ENCODE measurements around the gene DDO. TPM values are rescaled to one million over a fixed set of nuclear protein-coding genes. Genes with fewer than 3 reads are reported as not detected.

Gene DDO
- total RNA-seq, 2 experiments from 2014 or later, result not detected

DNA sequence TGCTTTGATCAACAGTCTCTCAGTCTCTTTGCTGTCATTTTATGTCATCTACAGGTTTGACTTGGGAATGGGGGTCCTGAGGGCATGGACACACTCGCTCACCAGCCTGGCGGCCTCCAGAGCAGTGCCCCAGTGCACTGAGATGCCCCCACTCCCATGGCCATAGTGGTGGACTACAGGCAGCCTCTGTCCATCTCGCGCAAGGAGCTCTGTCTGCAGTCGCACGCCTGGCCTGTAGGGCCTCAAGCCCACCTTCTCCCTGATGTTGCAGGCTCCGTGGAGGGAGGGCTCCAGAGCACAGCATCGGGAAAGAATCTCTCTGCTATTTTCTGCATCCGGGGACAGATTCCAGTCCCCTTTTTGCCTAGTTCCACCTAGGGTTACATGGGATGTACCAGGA, 22.6 kb downstream of the DDO start:
- CTCF ChIA-PET, result interaction anchor here (1.1 to 5.4 kb wide), 4 partner anchors 9 to 354 kb away, joined by 4 to 51 read pairs (median 4); no protein-coding TSS in a partner anchor
- no peak overlapping the region for H3K4me3 Mint-ChIP-seq

GRCh38 chr6:110390404-110390803, 25.0 kb downstream of the DDO start:
- Mint-ChIP-seq H3K36me3 (ENCODE audit: low read depth) (no peaks in the 10 kb centered on the region), H3K4me3 (no peak overlapping the region), H3K9me3 (ENCODE audit: low read depth) (no peaks in the 10 kb centered on the region), H3K27ac (no peak overlapping the region), H3K27me3 (no peaks in the 10 kb centered on the region), H3K4me1 (peaks cover 19% of the 10 kb centered on the region)
- POLR2A ChIA-PET, result no interaction called here
- no peak for DNase-seq
- no peak for ATAC-seq
- CTCF ChIA-PET, result interaction anchor here (0.7 to 5.4 kb wide), 19 partner anchors 9 to 690 kb away, joined by 3 to 51 read pairs (median 4); partner anchors contain the start of gene CDC40
- intact Hi-C loops (cut with DNase I, micrococcal nuclease), result loop anchor here (1.0 to 10.0 kb wide), 6 partner anchors 211 to 864 kb away; partner anchors contain the start of gene WASF1 (in 1 of the 2)

More for the DNA sequence above, 22.6 kb downstream of the DDO start:
- H3K9me3 Mint-ChIP-seq (ENCODE audit: low read depth), result no peaks in the 10 kb centered on the region
- H3K4me1 Mint-ChIP-seq, result peaks cover 19% of the 10 kb centered on the region
- H3K36me3 Mint-ChIP-seq (ENCODE audit: low read depth), result no peaks in the 10 kb centered on the region
- no peaks in the 10 kb centered on the region for H3K27me3 Mint-ChIP-seq
- H3K27ac Mint-ChIP-seq, result no peak overlapping the region
- intact Hi-C loops (cut with DNase I, micrococcal nuclease), result loop anchor here (5.0 to 10.0 kb wide), 3 partner anchors 335 to 798 kb away; no protein-coding TSS in a partner anchor
- no peak for DNase-seq
- no peak for ATAC-seq
- POLR2A ChIA-PET, result no interaction called here

DNA sequence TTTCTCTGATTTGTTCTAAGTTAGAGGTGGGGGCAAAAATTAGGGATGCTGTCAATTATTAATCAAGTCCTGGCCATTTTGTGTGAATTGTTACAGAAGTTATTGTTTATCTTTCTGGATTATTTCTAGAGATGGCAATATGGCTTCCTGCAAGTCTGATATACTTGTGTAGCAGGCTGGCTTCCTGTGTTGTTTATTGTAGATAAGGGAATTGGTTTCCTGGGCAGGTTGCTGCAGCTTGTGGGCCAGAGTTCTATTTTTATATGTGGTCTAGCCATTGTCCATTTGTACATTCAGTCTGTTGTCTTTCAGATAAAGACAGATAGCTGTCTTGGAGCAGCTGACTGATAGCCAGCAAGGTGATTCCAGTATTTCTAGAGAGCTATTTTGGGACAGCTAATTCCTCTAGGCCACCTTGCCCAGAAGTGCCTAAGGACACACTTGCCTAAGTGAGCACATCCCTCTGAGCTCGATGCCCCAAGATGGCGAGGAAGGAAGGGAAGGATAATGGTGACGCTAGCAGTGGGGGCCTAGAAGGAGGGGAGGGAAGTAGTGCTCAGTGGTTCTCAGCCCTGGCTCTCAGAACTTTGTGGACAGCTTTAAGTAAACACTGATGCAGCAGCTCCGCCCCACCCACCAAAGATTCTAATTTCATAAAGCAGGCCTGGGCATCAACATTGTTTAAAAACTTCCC, 25.5 kb downstream of the DDO start:
- DNase-seq (no peak), ATAC-seq (no peak)
- Mint-ChIP-seq H3K27me3 (no peaks in the 10 kb centered on the region), H3K36me3 (ENCODE audit: low read depth) (no peaks in the 10 kb centered on the region), H3K4me1 (peaks cover 19% of the 10 kb centered on the region), H3K27ac (no peak overlapping the region), H3K4me3 (no peak overlapping the region), H3K9me3 (ENCODE audit: low read depth) (no peaks in the 10 kb centered on the region)
- ChIA-PET CTCF (interaction anchor here (0.7 to 5.4 kb wide), 21 partner anchors 9 to 870 kb away, joined by 3 to 51 read pairs (median 4); partner anchors contain the start of gene CDC40), POLR2A (no interaction called here)
- intact Hi-C loops (cut with DNase I, micrococcal nuclease), result loop anchor here (1.0 to 10.0 kb wide), 6 partner anchors 211 to 863 kb away; partner anchors contain the start of gene WASF1 (in 1 of the 2)

GRCh38 chr6:110387986-110388385, 27.4 kb downstream of the DDO start:
- ChIA-PET CTCF (no interaction called here), POLR2A (no interaction called here)
- Mint-ChIP-seq H3K27me3 (no peaks in the 10 kb centered on the region), H3K9me3 (ENCODE audit: low read depth) (no peaks in the 10 kb centered on the region), H3K27ac (no peak overlapping the region), H3K36me3 (ENCODE audit: low read depth) (no peaks in the 10 kb centered on the region), H3K4me3 (no peak overlapping the region), H3K4me1 (peaks cover 19% of the 10 kb centered on the region)
- intact Hi-C loops (cut with DNase I, micrococcal nuclease), result no loop called here
- no peak for DNase-seq
- no peak for ATAC-seq

DNA sequence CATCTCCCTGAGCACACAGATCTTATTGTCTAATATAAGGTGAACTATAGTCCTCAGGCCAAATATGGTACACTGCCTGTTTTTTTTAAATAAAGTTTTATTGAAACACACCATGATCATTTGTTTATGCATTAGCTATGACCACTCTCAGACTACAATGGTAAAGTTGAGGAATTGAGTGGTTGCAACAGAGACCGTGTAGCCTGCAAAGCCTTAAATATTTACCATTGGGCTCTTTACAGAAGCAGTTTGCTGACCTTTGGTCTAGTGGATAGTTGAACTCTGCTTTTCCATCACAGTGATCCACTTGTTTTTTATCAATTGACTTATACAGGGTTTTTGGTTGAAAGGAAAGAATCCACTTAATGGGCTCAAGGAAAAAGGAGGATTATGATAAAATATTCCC, 29.9 kb downstream of the DDO start:
- Mint-ChIP-seq H3K27me3 (no peaks in the 10 kb centered on the region), H3K9me3 (ENCODE audit: low read depth) (no peaks in the 10 kb centered on the region), H3K36me3 (ENCODE audit: low read depth) (no peaks in the 10 kb centered on the region), H3K27ac (no peak overlapping the region), H3K4me1 (peaks cover 16% of the 10 kb centered on the region), H3K4me3 (no peak overlapping the region)
- DNase-seq, result no peak
- ChIA-PET CTCF (interaction anchor here (1.1 kb wide), 2 partner anchors 47 to 681 kb away, joined by 3 read pairs; no protein-coding TSS in a partner anchor), POLR2A (interaction anchor here (0.6 kb wide), 1 partner anchor 642 kb away, joined by 3 read pairs; no protein-coding TSS in a partner anchor)
- ATAC-seq, result no peak
- intact Hi-C loops (cut with DNase I, micrococcal nuclease), result no loop called here

DNA sequence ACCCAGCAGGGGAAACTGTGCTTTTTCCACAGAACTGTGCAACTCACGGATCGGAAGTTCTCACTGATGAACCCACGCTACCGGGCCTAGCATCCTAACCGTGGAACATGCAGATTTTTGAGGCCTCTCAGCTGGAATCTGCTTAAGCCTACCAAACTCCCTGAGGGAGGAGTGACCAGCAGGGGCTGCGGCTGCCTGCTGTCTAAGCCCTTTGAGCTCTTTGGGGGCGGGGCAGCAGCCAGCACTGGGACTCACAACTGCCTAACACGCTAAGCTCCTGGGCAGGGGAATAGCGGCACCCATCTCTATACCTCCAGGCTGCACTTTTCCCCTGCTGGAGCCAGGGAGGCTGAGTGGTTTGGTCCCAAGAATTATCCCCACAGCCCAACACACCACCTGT, 36.8 kb downstream of the DDO start:
- no peaks in the 10 kb centered on the region for H3K36me3 Mint-ChIP-seq (ENCODE audit: low read depth)
- peaks cover 2% of the 10 kb centered on the region for H3K27me3 Mint-ChIP-seq
- no peak overlapping the region for H3K4me3 Mint-ChIP-seq
- H3K9me3 Mint-ChIP-seq (ENCODE audit: low read depth), result no peaks in the 10 kb centered on the region
- intact Hi-C loops (cut with DNase I, micrococcal nuclease), result no loop called here
- POLR2A ChIA-PET, result no interaction called here
- DNase-seq (no peak), ATAC-seq (no peak)
- H3K4me1 Mint-ChIP-seq, result no peaks in the 10 kb centered on the region
- CTCF ChIA-PET, result interaction anchor here (0.6 kb wide), 1 partner anchor 331 kb away, joined by 3 read pairs; no protein-coding TSS in a partner anchor
- no peak overlapping the region for H3K27ac Mint-ChIP-seq

GRCh38 chr6:110369066-110369465, 46.3 kb downstream of the DDO start:
- POLR2A ChIA-PET, result no interaction called here
- intact Hi-C loops (cut with DNase I, micrococcal nuclease), result no loop called here

GRCh38 chr6:110368284-110368683, 47.1 kb downstream of the DDO start:
- Mint-ChIP-seq H3K36me3 (ENCODE audit: low read depth) (no peaks in the 10 kb centered on the region), H3K9me3 (ENCODE audit: low read depth) (no peaks in the 10 kb centered on the region), H3K4me1 (peaks cover 19% of the 10 kb centered on the region), H3K4me3 (no peak overlapping the region), H3K27ac (no peak overlapping the region), H3K27me3 (peaks cover 2% of the 10 kb centered on the region)
- DNase-seq (no peak), ATAC-seq (no peak)
- ChIA-PET CTCF (interaction anchor here (1.9 kb wide), 1 partner anchor 21 kb away, joined by 6 read pairs; no protein-coding TSS in a partner anchor), POLR2A (no interaction called here)
- intact Hi-C loops (cut with DNase I, micrococcal nuclease), result no loop called here

More at GRCh38 chr6:110369066-110369465, 46.3 kb downstream of the DDO start:
- no peak overlapping the region for H3K4me3 Mint-ChIP-seq
- peaks cover 19% of the 10 kb centered on the region for H3K4me1 Mint-ChIP-seq
- peaks cover 2% of the 10 kb centered on the region for H3K27me3 Mint-ChIP-seq
- DNase-seq (no peak), ATAC-seq (no peak)
- no peak overlapping the region for H3K27ac Mint-ChIP-seq
- CTCF ChIA-PET, result interaction anchor here (0.7 kb wide), 1 partner anchor 678 kb away, joined by 4 read pairs; no protein-coding TSS in a partner anchor
- no peaks in the 10 kb centered on the region for H3K9me3 Mint-ChIP-seq (ENCODE audit: low read depth)
- H3K36me3 Mint-ChIP-seq (ENCODE audit: low read depth), result no peaks in the 10 kb centered on the region

DNA sequence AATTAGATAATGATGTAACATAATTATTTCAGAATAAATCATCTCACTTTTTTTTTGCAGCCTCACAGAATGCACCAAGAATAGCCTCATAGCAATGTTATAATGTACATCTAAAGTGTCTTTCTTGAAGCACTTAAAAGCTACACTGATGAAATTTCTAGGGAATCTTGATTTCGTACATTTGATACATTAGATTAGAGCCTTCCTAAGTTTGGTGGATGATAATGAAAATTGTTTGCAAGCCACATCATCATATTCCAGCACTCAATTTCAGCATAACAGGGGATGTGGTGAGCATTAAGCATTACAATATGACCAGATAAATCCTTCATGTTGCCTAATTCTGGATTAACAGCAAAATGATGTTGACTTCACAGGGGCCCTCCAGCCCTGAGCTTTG, 47.5 kb downstream of the DDO start:
- H3K9me3 Mint-ChIP-seq (ENCODE audit: low read depth), result no peaks in the 10 kb centered on the region
- peaks cover 19% of the 10 kb centered on the region for H3K4me1 Mint-ChIP-seq
- H3K27ac Mint-ChIP-seq, result no peak overlapping the region
- ChIA-PET CTCF (interaction anchor here (1.9 kb wide), 1 partner anchor 22 kb away, joined by 6 read pairs; no protein-coding TSS in a partner anchor), POLR2A (no interaction called here)
- no peak overlapping the region for H3K4me3 Mint-ChIP-seq
- peaks cover 2% of the 10 kb centered on the region for H3K27me3 Mint-ChIP-seq
- DNase-seq, result no peak
- no peaks in the 10 kb centered on the region for H3K36me3 Mint-ChIP-seq (ENCODE audit: low read depth)
- no peak for ATAC-seq
- intact Hi-C loops (cut with DNase I, micrococcal nuclease), result no loop called here

GRCh38 chr6:110366975-110367374, 48.4 kb downstream of the DDO start:
- DNase-seq (no peak), ATAC-seq (no peak)
- Mint-ChIP-seq H3K27ac (no peak overlapping the region), H3K9me3 (ENCODE audit: low read depth) (no peaks in the 10 kb centered on the region), H3K4me3 (no peak overlapping the region), H3K36me3 (ENCODE audit: low read depth) (no peaks in the 10 kb centered on the region), H3K27me3 (no peaks in the 10 kb centered on the region), H3K4me1 (peaks cover 19% of the 10 kb centered on the region)
- ChIA-PET CTCF (interaction anchor here (1.9 kb wide), 1 partner anchor 23 kb away, joined by 6 read pairs; no protein-coding TSS in a partner anchor), POLR2A (no interaction called here)
- intact Hi-C loops (cut with DNase I, micrococcal nuclease), result no loop called here

GRCh38 chr6:110366256-110366655, 49.1 kb downstream of the DDO start:
- Mint-ChIP-seq H3K9me3 (ENCODE audit: low read depth) (no peaks in the 10 kb centered on the region), H3K4me3 (no peak overlapping the region), H3K27me3 (peaks cover 3% of the 10 kb centered on the region), H3K4me1 (peaks cover 19% of the 10 kb centered on the region), H3K36me3 (ENCODE audit: low read depth) (no peaks in the 10 kb centered on the region), H3K27ac (no peak overlapping the region)
- intact Hi-C loops (cut with DNase I, micrococcal nuclease), result no loop called here
- DNase-seq (no peak), ATAC-seq (no peak)
- ChIA-PET CTCF (interaction anchor here (0.9 to 1.9 kb wide), 2 partner anchors 7 to 24 kb away, joined by 3 to 6 read pairs; no protein-coding TSS in a partner anchor), POLR2A (no interaction called here)

Data from activated CD4-positive, alpha-beta T cell treated with anti-CD3 and anti-CD28 coated beads for 36 hours (primary cell).